Measurements from ENCODE around the gene NKD1.

The NKD1 gene

DNA sequence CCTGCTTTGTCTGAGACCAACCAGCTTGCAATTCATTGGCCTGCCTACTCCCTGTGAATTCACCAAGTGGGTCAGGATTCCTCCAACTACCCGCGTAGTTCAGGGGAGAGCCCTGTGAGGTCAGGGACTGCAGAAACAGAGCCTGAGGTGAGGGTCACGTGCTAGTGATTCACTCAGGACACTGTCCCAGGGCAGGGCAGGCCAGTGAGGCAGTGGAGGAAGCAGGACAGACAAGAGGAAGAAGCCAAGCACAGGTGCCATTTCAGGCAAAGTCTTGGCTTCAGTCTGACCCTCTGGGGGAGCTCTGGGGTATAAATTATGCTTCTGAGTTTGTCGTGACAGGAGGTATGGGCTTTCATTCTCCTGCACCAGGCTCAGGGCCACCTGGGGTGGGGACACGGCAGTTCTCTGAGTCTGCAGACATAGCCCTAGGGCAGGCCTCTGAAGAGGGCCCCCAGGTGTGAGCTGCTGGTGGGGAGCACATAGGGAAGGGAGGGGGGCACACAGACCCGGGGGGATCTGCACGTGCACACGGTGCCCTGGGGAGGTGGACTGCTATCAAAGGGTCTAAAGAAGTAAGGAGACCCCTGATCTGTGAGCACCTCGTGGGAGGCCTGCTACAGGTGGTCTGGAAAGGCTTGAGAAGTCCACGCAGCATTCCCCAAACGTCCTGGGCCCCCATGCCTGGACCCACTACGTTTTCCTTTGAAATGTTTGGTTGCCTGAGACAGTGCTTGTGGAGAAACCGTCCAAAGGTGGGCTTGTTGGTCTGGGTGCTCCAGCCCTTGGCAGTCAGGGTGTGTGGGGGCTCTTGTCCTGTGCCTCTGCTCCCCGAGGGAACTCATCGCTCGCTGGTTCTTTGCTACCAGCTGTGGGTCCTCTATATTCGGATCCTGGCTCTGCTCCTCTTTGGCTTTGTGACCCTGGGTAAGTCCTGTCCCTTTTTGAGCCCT is 46.4 kb downstream of the NKD1 start:
- Histone ChIP-seq H3K4me1 (ENCODE audit: control extremely low read depth in 1 of 4, control insufficient read depth in 4 of 4, insufficient read depth in 4 of 4, low read length in 3 of 4) (peaks cover 0 to 11% (median 6%) of the 10 kb centered on the region in 4 experiments), H3K36me3 (ENCODE audit: control insufficient read depth in 4 of 4, insufficient read depth in 4 of 4, low read length in 3 of 4) (no peaks in the 10 kb centered on the region), H3K27ac (ENCODE audit: insufficient read depth in 1 of 2, low read depth in 1 of 2, low read length in 2 of 2, poor library complexity in 1 of 2, severe bottlenecking in 2 of 2) (no peak overlapping the region), H3K4me3 (ENCODE audit: control insufficient read depth in 1 of 7, extremely low read depth in 1 of 7, insufficient read depth in 4 of 7, low read depth in 2 of 7, low read length in 6 of 7) (no peak overlapping the region), H3K27me3 (replicated peaks in 2 of 5; ENCODE audit: control insufficient read depth in 4 of 5, insufficient read depth in 5 of 5, low read length in 4 of 5) (no peaks in the 10 kb centered on the region), H3K9me3 (ENCODE audit: control extremely low read depth in 1 of 5, control insufficient read depth in 4 of 5, insufficient read depth in 2 of 5, low read depth in 1 of 5, low read length in 4 of 5) (no peaks in the 10 kb centered on the region)
- ChIA-PET POLR2A (no interaction called here), CTCF (interaction anchor here (1.3 to 2.0 kb wide), 3 partner anchors 9 to 53 kb away, joined by 3 to 5 read pairs (median 4); no protein-coding TSS in a partner anchor)
- no peak for DNase-seq
- WGBS (ENCODE audit: insufficient coverage): 93% methylated on average over 17 of the region's 17 CpGs

DNA sequence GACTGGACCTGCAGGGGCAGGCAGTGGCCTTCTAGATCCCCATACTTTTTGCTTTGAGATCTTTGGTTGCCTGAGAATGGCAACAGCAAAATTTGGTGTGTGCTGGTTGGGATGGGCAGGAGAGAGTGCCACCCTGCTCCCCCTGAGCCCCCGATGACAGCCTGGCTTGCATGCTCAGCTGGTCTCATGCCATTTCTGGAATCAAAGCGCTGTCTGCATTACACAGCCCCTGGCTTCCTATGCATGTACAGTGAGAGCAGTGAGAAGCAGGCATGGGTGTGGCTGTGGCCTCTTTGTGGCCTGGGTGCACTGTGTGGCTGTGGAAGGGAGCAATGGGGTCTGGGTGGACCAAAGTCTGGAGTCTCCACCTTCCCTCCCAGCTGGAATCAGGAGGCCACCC is 47.7 kb downstream of the NKD1 start:
- no peaks in the 10 kb centered on the region for H3K9me3 ChIP-seq (ENCODE audit: control extremely low read depth in 1 of 5, control insufficient read depth in 4 of 5, insufficient read depth in 2 of 5, low read depth in 1 of 5, low read length in 4 of 5)
- DNase-seq: no peak
- no peak overlapping the region for H3K27ac ChIP-seq (ENCODE audit: insufficient read depth in 1 of 2, low read depth in 1 of 2, low read length in 2 of 2, poor library complexity in 1 of 2, severe bottlenecking in 2 of 2)
- ChIA-PET POLR2A (no interaction called here), CTCF (interaction anchor here (1.3 kb wide), 1 partner anchor 9 kb away, joined by 4 read pairs; no protein-coding TSS in a partner anchor)
- H3K4me3 ChIP-seq (ENCODE audit: control insufficient read depth in 1 of 7, extremely low read depth in 1 of 7, insufficient read depth in 4 of 7, low read depth in 2 of 7, low read length in 6 of 7): no peak overlapping the region
- WGBS (ENCODE audit: insufficient coverage): 100% methylated on average over 2 of the region's 2 CpGs
- no peaks in the 10 kb centered on the region for H3K27me3 ChIP-seq (replicated peaks in 2 of 5; ENCODE audit: control insufficient read depth in 4 of 5, insufficient read depth in 5 of 5, low read length in 4 of 5)
- no peaks in the 10 kb centered on the region for H3K36me3 ChIP-seq (ENCODE audit: control insufficient read depth in 4 of 4, insufficient read depth in 4 of 4, low read length in 3 of 4)
- peaks cover 0 to 9% (median 2%) of the 10 kb centered on the region in 4 experiments for H3K4me1 ChIP-seq (ENCODE audit: control extremely low read depth in 1 of 4, control insufficient read depth in 4 of 4, insufficient read depth in 4 of 4, low read length in 3 of 4)

DNA sequence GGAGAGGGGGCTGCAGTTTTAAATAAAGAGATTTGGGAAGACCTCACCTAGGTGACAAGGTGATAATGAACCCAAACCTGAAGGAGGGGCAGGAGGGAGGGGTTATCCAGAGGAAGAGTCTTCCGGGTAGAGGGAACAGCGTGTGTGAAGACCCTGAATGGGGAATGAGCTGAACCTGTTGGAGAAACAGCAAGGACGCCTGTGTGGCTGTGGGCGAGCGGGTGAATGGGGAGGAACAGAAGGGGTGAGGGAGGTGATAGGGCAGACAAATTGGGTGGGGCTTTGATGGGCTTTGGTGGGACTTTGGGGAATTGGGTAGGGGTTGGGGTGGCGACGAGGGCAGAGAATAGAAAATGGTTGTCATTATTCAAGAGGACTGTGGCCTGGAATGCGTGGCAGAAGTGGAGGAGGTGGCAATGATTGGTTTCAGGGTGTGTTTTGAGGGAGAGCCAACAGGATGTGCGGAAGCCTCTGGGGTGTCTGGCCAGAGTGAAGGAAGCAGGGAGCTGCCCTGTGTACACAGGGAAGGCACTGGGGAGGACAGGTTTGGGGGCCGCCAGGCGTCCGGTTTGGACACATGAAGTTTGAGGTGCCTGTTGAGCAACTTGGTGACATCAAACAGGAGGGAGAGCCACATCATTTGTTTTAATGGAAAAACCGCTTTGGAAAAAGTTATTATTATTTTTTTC is 48.7 kb downstream of the NKD1 start:
- DNase-seq: no peak
- POLR2A ChIA-PET: no interaction called here
- Histone ChIP-seq H3K4me3 (ENCODE audit: control insufficient read depth in 1 of 7, extremely low read depth in 1 of 7, insufficient read depth in 4 of 7, low read depth in 2 of 7, low read length in 6 of 7) (no peak overlapping the region), H3K4me1 (ENCODE audit: control extremely low read depth in 1 of 4, control insufficient read depth in 4 of 4, insufficient read depth in 4 of 4, low read length in 3 of 4) (peaks cover 0 to 8% (median 2%) of the 10 kb centered on the region in 4 experiments), H3K36me3 (ENCODE audit: control insufficient read depth in 4 of 4, insufficient read depth in 4 of 4, low read length in 3 of 4) (no peaks in the 10 kb centered on the region), H3K27me3 (replicated peaks in 2 of 5; ENCODE audit: control insufficient read depth in 4 of 5, insufficient read depth in 5 of 5, low read length in 4 of 5) (no peaks in the 10 kb centered on the region), H3K9me3 (ENCODE audit: control extremely low read depth in 1 of 5, control insufficient read depth in 4 of 5, insufficient read depth in 2 of 5, low read depth in 1 of 5, low read length in 4 of 5) (no peaks in the 10 kb centered on the region), H3K27ac (ENCODE audit: insufficient read depth in 1 of 2, low read depth in 1 of 2, low read length in 2 of 2, poor library complexity in 1 of 2, severe bottlenecking in 2 of 2) (no peak overlapping the region)
- 97% methylated on average over 11 of the region's 13 CpGs for WGBS (ENCODE audit: insufficient coverage)
- CTCF ChIA-PET: interaction anchor here (1.3 kb wide), 1 partner anchor 8 kb away, joined by 4 read pairs; no protein-coding TSS in a partner anchor

DNA sequence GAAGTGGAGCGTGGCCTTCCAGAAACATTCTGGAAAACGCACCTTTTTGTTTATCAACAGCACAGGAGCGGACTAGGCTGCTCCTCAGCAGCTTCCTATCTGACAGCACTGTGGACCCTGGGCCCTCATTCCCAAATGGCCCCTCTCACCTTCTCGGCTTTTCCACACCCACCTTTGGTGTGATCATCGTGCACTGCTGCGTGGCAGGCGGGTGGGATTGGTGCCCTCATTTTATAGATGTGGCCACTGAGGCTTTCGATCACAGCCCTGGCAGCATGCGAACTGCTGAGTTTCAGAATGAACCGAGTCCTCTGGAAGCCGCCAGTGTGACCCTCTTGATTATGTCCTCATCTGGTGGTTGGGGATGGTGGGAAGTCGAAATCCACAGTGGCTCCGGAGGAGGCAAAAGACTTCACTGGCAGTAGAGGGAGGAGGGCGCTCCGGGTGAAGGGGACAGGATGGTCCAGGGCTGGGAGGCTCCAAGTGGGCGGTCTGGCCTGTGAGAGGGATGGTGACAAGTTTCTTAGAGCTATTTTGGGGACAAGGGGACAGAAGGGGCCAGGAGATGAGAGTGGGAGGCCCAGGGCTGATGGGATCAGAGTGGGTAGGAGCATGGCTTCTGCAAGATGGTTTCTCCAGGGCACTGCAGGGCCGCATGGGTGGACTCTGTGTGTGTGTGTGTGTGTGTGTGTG is 49.5 kb downstream of the NKD1 start:
- H3K36me3 ChIP-seq (ENCODE audit: control insufficient read depth in 4 of 4, insufficient read depth in 4 of 4, low read length in 3 of 4): no peaks in the 10 kb centered on the region
- no peaks in the 10 kb centered on the region for H3K27me3 ChIP-seq (replicated peaks in 2 of 5; ENCODE audit: control insufficient read depth in 4 of 5, insufficient read depth in 5 of 5, low read length in 4 of 5)
- H3K9me3 ChIP-seq (ENCODE audit: control extremely low read depth in 1 of 5, control insufficient read depth in 4 of 5, insufficient read depth in 2 of 5, low read depth in 1 of 5, low read length in 4 of 5): no peaks in the 10 kb centered on the region
- CTCF ChIA-PET: no interaction called here
- POLR2A ChIA-PET: no interaction called here
- no peak overlapping the region for H3K4me3 ChIP-seq (ENCODE audit: control insufficient read depth in 1 of 7, extremely low read depth in 1 of 7, insufficient read depth in 4 of 7, low read depth in 2 of 7, low read length in 6 of 7)
- H3K27ac ChIP-seq (ENCODE audit: insufficient read depth in 1 of 2, low read depth in 1 of 2, low read length in 2 of 2, poor library complexity in 1 of 2, severe bottlenecking in 2 of 2): no peak overlapping the region
- 98% methylated on average over 16 of the region's 17 CpGs for WGBS (ENCODE audit: insufficient coverage)
- DNase-seq: no peak
- H3K4me1 ChIP-seq (ENCODE audit: control extremely low read depth in 1 of 4, control insufficient read depth in 4 of 4, insufficient read depth in 4 of 4, low read length in 3 of 4): peaks cover 0 to 6% (median 2%) of the 10 kb centered on the region in 4 experiments

DNA sequence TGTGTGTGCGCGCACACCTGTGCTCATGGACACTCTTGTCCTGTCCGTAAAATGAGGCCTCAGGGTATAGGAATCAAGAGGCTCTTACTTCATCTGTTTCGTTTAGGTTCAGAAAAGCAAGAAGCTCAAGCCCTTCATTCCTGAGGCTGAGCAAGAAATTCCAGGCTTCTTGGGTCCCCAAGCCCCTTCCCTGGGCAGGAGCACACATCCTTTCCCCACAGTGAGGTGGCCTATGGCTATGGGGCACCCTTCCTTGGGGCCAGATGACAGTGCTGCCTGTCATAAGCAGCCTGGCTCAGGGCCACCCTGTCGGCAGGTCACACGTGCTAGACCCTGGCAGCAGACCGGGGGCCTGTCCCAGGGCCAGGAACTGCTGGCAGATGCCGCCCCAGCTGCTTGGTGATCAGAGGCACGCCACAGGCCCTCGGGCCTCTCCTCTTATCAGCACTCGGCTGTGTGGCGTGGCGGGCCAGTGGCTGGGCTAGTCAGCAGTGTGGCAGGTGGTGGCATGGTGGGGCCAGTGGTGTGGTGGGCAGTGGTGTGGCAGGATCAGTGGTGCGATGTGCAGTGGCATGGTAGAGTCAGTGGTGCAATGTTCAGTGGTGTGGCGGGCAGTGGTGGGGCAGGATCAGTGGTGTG is 50.2 kb downstream of the NKD1 start:
- ChIA-PET CTCF (no interaction called here), POLR2A (no interaction called here)
- Histone ChIP-seq H3K36me3 (ENCODE audit: control insufficient read depth in 4 of 4, insufficient read depth in 4 of 4, low read length in 3 of 4) (no peaks in the 10 kb centered on the region), H3K27ac (ENCODE audit: insufficient read depth in 1 of 2, low read depth in 1 of 2, low read length in 2 of 2, poor library complexity in 1 of 2, severe bottlenecking in 2 of 2) (no peak overlapping the region), H3K27me3 (replicated peaks in 2 of 5; ENCODE audit: control insufficient read depth in 4 of 5, insufficient read depth in 5 of 5, low read length in 4 of 5) (no peaks in the 10 kb centered on the region), H3K4me1 (ENCODE audit: control extremely low read depth in 1 of 4, control insufficient read depth in 4 of 4, insufficient read depth in 4 of 4, low read length in 3 of 4) (peaks cover 0 to 8% (median 3%) of the 10 kb centered on the region in 4 experiments), H3K9me3 (ENCODE audit: control extremely low read depth in 1 of 5, control insufficient read depth in 4 of 5, insufficient read depth in 2 of 5, low read depth in 1 of 5, low read length in 4 of 5) (no peaks in the 10 kb centered on the region), H3K4me3 (ENCODE audit: control insufficient read depth in 1 of 7, extremely low read depth in 1 of 7, insufficient read depth in 4 of 7, low read depth in 2 of 7, low read length in 6 of 7) (no peak overlapping the region)
- 96% methylated on average over 13 of the region's 15 CpGs for WGBS (ENCODE audit: insufficient coverage)
- DNase-seq: no peak

DNA sequence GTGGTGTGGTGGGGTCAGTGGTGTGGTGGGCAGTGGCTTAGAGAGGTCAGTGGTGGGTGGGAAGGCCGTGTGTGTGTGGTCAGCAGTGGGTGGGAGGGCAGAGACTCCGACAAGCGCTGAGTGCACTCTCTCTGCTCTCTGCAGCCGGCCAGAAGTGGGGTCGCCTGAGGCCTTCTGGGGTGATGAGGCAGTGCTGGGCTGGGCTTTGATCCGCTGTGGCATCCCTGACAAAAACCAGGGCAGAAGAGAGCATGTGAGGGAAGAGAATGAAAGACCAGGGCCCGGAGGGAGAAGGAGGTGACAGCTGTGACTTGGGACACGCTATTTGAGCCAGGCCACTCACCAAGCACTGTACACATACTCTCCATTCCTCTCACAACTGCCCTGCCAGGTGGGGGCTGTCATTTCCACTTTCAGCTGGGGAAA is 50.8 kb downstream of the NKD1 start:
- Histone ChIP-seq H3K27me3 (replicated peaks in 2 of 5; ENCODE audit: control insufficient read depth in 4 of 5, insufficient read depth in 5 of 5, low read length in 4 of 5) (no peaks in the 10 kb centered on the region), H3K4me3 (ENCODE audit: control insufficient read depth in 1 of 7, extremely low read depth in 1 of 7, insufficient read depth in 4 of 7, low read depth in 2 of 7, low read length in 6 of 7) (no peak overlapping the region), H3K9me3 (ENCODE audit: control extremely low read depth in 1 of 5, control insufficient read depth in 4 of 5, insufficient read depth in 2 of 5, low read depth in 1 of 5, low read length in 4 of 5) (no peaks in the 10 kb centered on the region), H3K27ac (ENCODE audit: insufficient read depth in 1 of 2, low read depth in 1 of 2, low read length in 2 of 2, poor library complexity in 1 of 2, severe bottlenecking in 2 of 2) (no peak overlapping the region), H3K36me3 (ENCODE audit: control insufficient read depth in 4 of 4, insufficient read depth in 4 of 4, low read length in 3 of 4) (no peaks in the 10 kb centered on the region), H3K4me1 (ENCODE audit: control extremely low read depth in 1 of 4, control insufficient read depth in 4 of 4, insufficient read depth in 4 of 4, low read length in 3 of 4) (peaks cover 0 to 8% (median 3%) of the 10 kb centered on the region in 4 experiments)
- ChIA-PET CTCF (no interaction called here), POLR2A (no interaction called here)
- DNase-seq: no peak
- 100% methylated on average over 5 of the region's 8 CpGs for WGBS (ENCODE audit: insufficient coverage)

Data from common myeloid progenitor, CD34-positive (primary cell).